GM08714 (cell line): ENCODE measurements around the gene ROBO2.

Source experiments
- H3K4me3 ChIP-seq: fragments of 200-500 bp; sonication (Bioruptor generic); 2 replicates; pipeline ENCODE4 v1.5.1; 2014; ENCODE audit warnings: mild to moderate bottlenecking, low read length, inconsistent platforms
- ZNF274 ChIP-seq: IDR thresholded peaks from 2 replicates; pipeline ENCODE4 v1.6.1; 2012; ENCODE audit warnings: mild to moderate bottlenecking, low read depth, low read length

ROBO2 gene

GRCh38 chr3:77182341-77182740, 142.4 kb downstream of the ROBO2 start:
- no peak for TF ChIP-seq ZNF274
- no peak overlapping the region for H3K4me3 ChIP-seq

DNA sequence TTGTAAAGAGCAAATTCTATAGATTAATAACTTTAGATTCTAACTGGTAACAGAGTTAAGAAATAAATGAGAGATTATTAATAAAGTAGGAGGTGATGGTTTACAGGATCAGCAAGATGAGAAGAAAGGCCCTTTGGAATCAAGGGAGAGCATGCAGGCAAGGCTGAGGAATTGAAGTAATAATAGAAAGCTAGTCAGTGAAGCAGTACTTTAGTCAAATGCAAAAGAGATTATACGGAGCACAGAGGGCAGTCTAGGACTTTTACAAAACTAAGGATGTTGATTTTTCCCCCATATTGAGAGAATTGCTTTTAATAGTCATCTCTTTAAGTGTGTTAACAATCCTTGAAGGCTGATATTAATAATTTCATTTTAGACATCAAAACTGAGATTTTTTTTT, 146.4 kb downstream of the ROBO2 start:
- TF ChIP-seq ZNF274: no peak

GRCh38 chr3:77186728-77187127, 146.8 kb downstream of the ROBO2 start:
- TF ChIP-seq ZNF274: no peak
- no peak overlapping the region for H3K4me3 ChIP-seq

More for the DNA sequence above, 146.4 kb downstream of the ROBO2 start:
- no peak overlapping the region for H3K4me3 ChIP-seq

DNA sequence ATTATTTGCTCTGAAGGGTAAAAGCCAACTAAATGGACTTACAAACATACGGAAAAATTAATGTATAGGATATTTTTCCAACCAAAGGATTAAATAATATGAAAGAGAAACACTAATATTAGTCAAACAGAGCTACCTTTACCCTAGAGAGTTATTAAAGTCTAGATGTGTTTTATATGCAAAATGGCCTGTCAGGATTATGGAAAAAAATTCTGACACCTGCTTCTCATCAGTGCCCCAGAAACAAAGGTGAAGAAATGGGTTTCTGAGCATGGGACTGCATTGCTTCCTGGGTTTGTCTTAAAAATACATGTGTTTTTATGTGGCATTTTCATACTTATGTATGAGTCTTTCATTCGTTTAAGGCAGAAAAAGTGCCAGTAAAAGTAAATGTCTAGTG, 148.3 kb downstream of the ROBO2 start:
- no peak for TF ChIP-seq ZNF274
- H3K4me3 ChIP-seq: no peak overlapping the region

GRCh38 chr3:77189258-77189657, 149.4 kb downstream of the ROBO2 start:
- no peak overlapping the region for H3K4me3 ChIP-seq
- TF ChIP-seq ZNF274: no peak

DNA sequence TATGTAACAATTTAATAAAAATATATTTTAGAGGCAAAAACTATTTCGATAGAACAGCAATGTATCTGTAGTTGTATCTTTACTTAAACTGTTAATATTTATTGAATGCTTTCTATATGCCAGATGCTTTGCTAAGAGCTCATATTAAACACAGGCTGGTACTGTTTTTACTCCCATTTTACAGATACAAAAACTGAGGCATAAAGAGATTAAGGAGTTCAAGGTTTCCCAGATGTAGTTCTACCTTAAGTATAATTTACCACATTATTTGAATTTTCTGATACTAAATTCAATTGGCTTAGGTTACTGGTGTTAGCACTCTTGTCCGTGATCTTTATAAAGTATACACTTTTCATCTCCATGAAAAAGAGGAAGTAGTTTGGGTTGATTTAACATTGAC, 149.8 kb downstream of the ROBO2 start:
- no peak for TF ChIP-seq ZNF274
- no peak overlapping the region for H3K4me3 ChIP-seq

GRCh38 chr3:77190374-77190773, 150.5 kb downstream of the ROBO2 start:
- TF ChIP-seq ZNF274: no peak
- H3K4me3 ChIP-seq: no peak overlapping the region

DNA sequence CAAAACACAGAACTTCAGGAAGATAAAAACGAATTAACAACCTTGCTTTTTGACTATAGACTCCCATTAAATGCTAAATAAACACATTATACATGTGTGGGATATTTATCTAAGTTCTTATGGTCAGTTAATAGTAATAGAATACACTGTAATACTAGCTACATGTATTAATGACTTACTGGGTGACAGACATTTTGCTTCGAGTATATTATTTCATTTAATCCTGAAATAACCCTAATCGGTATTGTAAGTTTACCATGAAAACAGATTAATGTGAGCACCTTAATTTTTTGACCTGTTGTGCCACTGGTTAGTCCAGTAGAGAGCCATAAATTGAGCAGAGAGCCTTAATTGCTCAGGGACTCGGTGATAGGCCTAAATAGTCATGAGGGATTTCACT, 151.1 kb downstream of the ROBO2 start:
- H3K4me3 ChIP-seq: no peak overlapping the region
- TF ChIP-seq ZNF274: no peak

GRCh38 chr3:77191640-77192039, 151.7 kb downstream of the ROBO2 start:
- no peak overlapping the region for H3K4me3 ChIP-seq
- no peak for TF ChIP-seq ZNF274

GRCh38 chr3:77195766-77196545, 156.1 kb downstream of the ROBO2 start:
- TF ChIP-seq ZNF274: no peak
- H3K4me3 ChIP-seq: no peak overlapping the region

GRCh38 chr3:77197408-77197807, 157.5 kb downstream of the ROBO2 start:
- H3K4me3 ChIP-seq: no peak overlapping the region
- no peak for TF ChIP-seq ZNF274

DNA sequence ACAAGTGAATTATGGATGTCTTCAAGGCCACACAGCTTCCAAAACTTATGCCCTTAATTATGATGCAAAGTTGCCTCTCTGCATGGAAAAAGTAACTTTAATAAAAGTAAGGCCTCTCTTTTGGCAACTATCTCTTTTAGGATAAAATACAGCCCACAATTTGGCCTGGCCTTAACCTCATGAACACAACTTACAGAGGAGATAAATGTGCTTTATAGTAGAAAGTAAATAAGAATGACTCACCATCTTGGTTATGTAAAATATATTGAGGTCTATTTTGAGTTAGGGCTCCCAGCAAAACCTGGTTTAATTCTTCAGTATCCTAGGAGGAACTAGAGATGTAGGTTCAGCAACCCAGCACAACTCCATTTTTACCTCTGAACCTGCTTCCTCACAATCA, 164.0 kb downstream of the ROBO2 start:
- no peak overlapping the region for H3K4me3 ChIP-seq
- TF ChIP-seq ZNF274: no peak

GRCh38 chr3:77204788-77205187, 164.9 kb downstream of the ROBO2 start:
- no peak overlapping the region for H3K4me3 ChIP-seq
- no peak for TF ChIP-seq ZNF274

- no peak overlapping the region for H3K4me3 ChIP-seq
- no peak for TF ChIP-seq ZNF274
Measured at GRCh38 chr3:77207753-77208152, 167.9 kb downstream of the ROBO2 start.

- no peak for TF ChIP-seq ZNF274
- no peak overlapping the region for H3K4me3 ChIP-seq
Measured at GRCh38 chr3:77222701-77223100, 182.8 kb downstream of the ROBO2 start.

GRCh38 chr3:77227567-77227966, 187.7 kb downstream of the ROBO2 start:
- no peak for TF ChIP-seq ZNF274
- H3K4me3 ChIP-seq: no peak overlapping the region

GRCh38 chr3:77232557-77232956, 192.7 kb downstream of the ROBO2 start:
- no peak for TF ChIP-seq ZNF274

More at GRCh38 chr3:77232557-77232956, 192.7 kb downstream of the ROBO2 start:
- no peak overlapping the region for H3K4me3 ChIP-seq
